Fibroblast of skin of right biceps (primary cell): ENCODE data around the gene CFAP53.
A peak's percentile ranks its signal among the peaks of the same experiment; 100 is the strongest.
"Not testable (repeated sequence)": the region's sequence is repeated elsewhere in the genome, so short reads cannot be mapped to it uniquely, and the experiment has no call there.

ENCODE experiments used
- DNase-seq: peaks from one replicate; pipeline ENCODE4 v3.0.0-alpha.2; 2013

The CFAP53 gene

GRCh38 chr18:50266248-50266704 lies at the start of gene CFAP53:
Gene CFAP53, minus strand, starts transcription at chr18:50266495. Its CDS starts 91 bp downstream, at chr18:50266404.
- DNase-seq: peak; percentile 87

GRCh38 chr18:50315100-50315871 lies 49.0 kb upstream of the CFAP53 start:
- no peak for DNase-seq

- no peak for DNase-seq
Observed at GRCh38 chr18:50313873-50314460, 47.7 kb upstream of the CFAP53 start.

GRCh38 chr18:50313031-50313607 lies 46.8 kb upstream of the CFAP53 start:
- DNase-seq: no peak

- no peak for DNase-seq
Observed at GRCh38 chr18:50312296-50313030, 46.2 kb upstream of the CFAP53 start.

- DNase-seq: no peak
Observed at GRCh38 chr18:50311650-50312049, 45.4 kb upstream of the CFAP53 start.

- no peak for DNase-seq
Observed at GRCh38 chr18:50310080-50310479, 43.8 kb upstream of the CFAP53 start.

- not testable (repeated sequence) for DNase-seq
Observed at GRCh38 chr18:50308851-50309250, 42.6 kb upstream of the CFAP53 start.

GRCh38 chr18:50307738-50308470 lies 41.6 kb upstream of the CFAP53 start:
- peak; percentile 89 for DNase-seq

- no peak for DNase-seq
Observed at GRCh38 chr18:50307400-50307737, 41.1 kb upstream of the CFAP53 start.

GRCh38 chr18:50306944-50307343 lies 40.6 kb upstream of the CFAP53 start:
- DNase-seq: peak; percentile 60

GRCh38 chr18:50301074-50301473 lies 34.8 kb upstream of the CFAP53 start:
- no peak for DNase-seq

- DNase-seq: no peak
Observed at GRCh38 chr18:50299626-50300388, 33.5 kb upstream of the CFAP53 start.

- DNase-seq: no peak
Observed at GRCh38 chr18:50298443-50299284, 32.4 kb upstream of the CFAP53 start.

- peak; percentile 71 for DNase-seq
Observed at GRCh38 chr18:50297621-50298442, 31.5 kb upstream of the CFAP53 start.

GRCh38 chr18:50293039-50293438 lies 26.7 kb upstream of the CFAP53 start:
- no peak for DNase-seq

GRCh38 chr18:50289108-50289443 lies 22.8 kb upstream of the CFAP53 start:
- no peak for DNase-seq

GRCh38 chr18:50288348-50289107 lies 22.2 kb upstream of the CFAP53 start:
- not testable (repeated sequence) for DNase-seq
